Erythroblast (primary cell): ENCODE measurements around the gene ACVR1.

Experiments
- GATA1 ChIP-seq: IDR thresholded peaks from 2 replicates; pipeline ENCODE4 v1.6.1; 2011; ENCODE audit warnings: low read depth, mild to moderate bottlenecking, control low read depth, low read length, moderate library complexity
- POLR2A ChIP-seq: IDR thresholded peaks from 2 replicates; pipeline ENCODE4 v1.6.1; 2011; ENCODE audit warnings: mild to moderate bottlenecking, low read length

GRCh38 chr2:157691131-157691530 is 185.0 kb downstream of the ACVR1 start:
- TF ChIP-seq POLR2A (no peak), GATA1 (no peak)
